A673 (cell line): Measurements from ENCODE around the gene PHF1.

Experiments
- EZH2 ChIP-seq: fragments of 200-600 bp; sonication (generic); IDR thresholded peaks from 2 replicates; pipeline ENCODE4 v1.6.1; 2017; ENCODE audit warnings: borderline replicate concordance, low read depth, mild to moderate bottlenecking, mixed read lengths, antibody characterized with exemption, low read length; ENCODE audit not compliant: poor library complexity, severe bottlenecking
- TF ChIP-seq, protein P1 (sequence below): fragments of 300-800, 200-600 bp; sonication (generic); conservative IDR thresholded peaks from 2 replicates; pipeline ENCODE4 v1.5.1; 2017; ENCODE audit warnings: low read depth, mild to moderate bottlenecking, antibody characterized with exemption, low read length, moderate library complexity, mixed read lengths

DNA sequence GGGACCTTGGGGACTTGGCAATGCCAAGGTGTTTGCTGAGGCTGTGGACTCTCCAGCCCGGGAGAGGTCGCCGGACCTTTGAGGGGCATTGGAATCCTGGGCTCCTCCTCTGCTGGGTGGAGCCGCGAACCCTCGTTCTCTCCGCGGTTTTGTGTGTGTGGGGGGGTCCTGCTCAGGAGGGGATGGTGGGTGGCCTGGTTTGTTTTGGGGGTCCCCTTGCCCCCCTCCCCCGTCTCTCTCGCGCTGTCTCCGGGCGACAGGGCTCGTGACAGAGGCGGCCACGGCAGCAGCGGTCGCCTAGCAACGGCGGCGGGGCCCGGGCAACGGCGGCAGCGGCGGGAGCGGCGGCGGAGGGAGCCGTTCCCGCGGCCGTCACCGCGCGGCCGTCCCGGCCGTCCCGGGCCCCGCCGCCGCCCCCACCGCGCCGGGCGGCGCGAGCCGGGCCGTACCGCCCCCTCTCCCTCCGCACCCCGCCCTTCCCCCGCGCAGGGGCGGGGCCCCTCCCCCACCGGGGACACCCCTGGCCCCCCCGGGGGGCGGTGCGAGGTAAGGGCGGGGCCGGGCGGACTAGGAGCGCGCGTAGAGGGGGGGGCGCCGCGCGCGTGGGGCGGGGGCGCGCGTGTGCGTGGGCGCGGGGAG is 16.9 kb downstream of the PHF1 start:
- TF ChIP-seq, protein P1, sequence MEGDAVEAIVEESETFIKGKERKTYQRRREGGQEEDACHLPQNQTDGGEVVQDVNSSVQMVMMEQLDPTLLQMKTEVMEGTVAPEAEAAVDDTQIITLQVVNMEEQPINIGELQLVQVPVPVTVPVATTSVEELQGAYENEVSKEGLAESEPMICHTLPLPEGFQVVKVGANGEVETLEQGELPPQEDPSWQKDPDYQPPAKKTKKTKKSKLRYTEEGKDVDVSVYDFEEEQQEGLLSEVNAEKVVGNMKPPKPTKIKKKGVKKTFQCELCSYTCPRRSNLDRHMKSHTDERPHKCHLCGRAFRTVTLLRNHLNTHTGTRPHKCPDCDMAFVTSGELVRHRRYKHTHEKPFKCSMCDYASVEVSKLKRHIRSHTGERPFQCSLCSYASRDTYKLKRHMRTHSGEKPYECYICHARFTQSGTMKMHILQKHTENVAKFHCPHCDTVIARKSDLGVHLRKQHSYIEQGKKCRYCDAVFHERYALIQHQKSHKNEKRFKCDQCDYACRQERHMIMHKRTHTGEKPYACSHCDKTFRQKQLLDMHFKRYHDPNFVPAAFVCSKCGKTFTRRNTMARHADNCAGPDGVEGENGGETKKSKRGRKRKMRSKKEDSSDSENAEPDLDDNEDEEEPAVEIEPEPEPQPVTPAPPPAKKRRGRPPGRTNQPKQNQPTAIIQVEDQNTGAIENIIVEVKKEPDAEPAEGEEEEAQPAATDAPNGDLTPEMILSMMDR = no peak
- TF ChIP-seq EZH2 = no peak
